Heart right ventricle (tissue), 16 donors: ENCODE results near the gene EPN2. TPM values are rescaled to one million over a fixed set of nuclear protein-coding genes. Genes with fewer than 3 reads are reported as not detected.

Source experiments
- ATAC-seq, 8 donors: fragments of 200-7000 bp; cut with Tn5 transposase; one replicate each; pipeline ENCODE4 v1.9.1; 2020; ENCODE audit warnings: mild to moderate bottlenecking in 8 of 8, moderate library complexity in 8 of 8, moderate number of reproducible peaks in 1 of 8
- DNase-seq, 2 donors: peaks; one replicate each; pipeline ENCODE4 v3.0.0-alpha.2; 2020
- H3K27ac ChIP-seq, 10 donors: fragments of 200-600 bp; sonication (generic) in 2 of 10; one replicate each; pipeline versions ENCODE4 v1.5.0 to v1.8.0; 2020 to 2022; ENCODE audit warnings: mild to moderate bottlenecking in 3 of 10
- H3K27me3 ChIP-seq, 7 donors: fragments of 200-600 bp; one replicate each; pipeline ENCODE4 v1.8.0; 2021 to 2022; ENCODE audit warnings: mild to moderate bottlenecking in 2 of 7
- H3K36me3 ChIP-seq, 9 donors: fragments of 200-600 bp; sonication (generic) in 1 of 9; one replicate each; pipeline versions ENCODE4 v1.5.0 to v1.8.0; 2020 to 2022; ENCODE audit warnings: mild to moderate bottlenecking in 2 of 9
- H3K4me1 ChIP-seq, 9 donors: fragments of 200-600 bp; sonication (generic) in 1 of 9; one replicate each; pipeline versions ENCODE4 v1.5.0 to v1.8.0; 2020 to 2022; ENCODE audit warnings: mild to moderate bottlenecking in 4 of 9
- H3K4me3 ChIP-seq, 10 donors: fragments of 200-600 bp; sonication (generic) in 2 of 10; one replicate each; pipeline versions ENCODE4 v1.5.0 to v1.8.0; 2020 to 2022; ENCODE audit warnings: mild to moderate bottlenecking in 7 of 10, moderate library complexity in 2 of 10
- H3K9me3 ChIP-seq, 11 donors: fragments of 200-600 bp in 10 of 11; sonication (generic) in 2 of 11; one replicate each; pipeline versions ENCODE4 v1.5.0 to v1.8.0; 2013 to 2022; ENCODE audit warnings: mild to moderate bottlenecking in 2 of 11, control low read depth in 1 of 11, moderate library complexity in 1 of 11
- CTCF ChIP-seq, 9 donors: fragments of 200-600 bp; sonication (generic) in 2 of 9; IDR thresholded peaks; one replicate each; pipeline versions ENCODE4 v1.5.0 to v1.8.0; 2021 to 2022; ENCODE audit warnings: antibody characterized with exemption in 9 of 9, mild to moderate bottlenecking in 5 of 9, moderate library complexity in 1 of 9
- WGBS, 2 donors: extraction: QIAGEN DNeasy Blood & Tissue Kit; methylation state at CpG; one replicate each; pipeline ENCODE4 v1.1.7; 2013; ENCODE audit warnings: inconsistent platforms in 1 of 2; 5-methylcytosine and 5-hydroxymethylcytosine counted together
- intact Hi-C, 10 donors: fragments of 100-400 bp; cut with DNase I; formaldehyde crosslinking; loops; one replicate each; pipeline versions ENCODE4 v1.11.1 to v1.14.2; 2022
- polyA plus RNA-seq, 2 donors: library from polyadenylated mRNA; stranded (reverse); fragments of 200-250 nt; gene quantifications; one replicate each; pipeline ENCODE4 v1.2.3, GENCODE V29; 2013
- total RNA-seq, 10 donors: library from RNA; stranded (reverse); fragmentation: NEBNext Ultra II Directional in 3 of 10; extraction: Animal tissue kit (Norgen Biotek cat#: 25700) in 3 of 10; gene quantifications; one replicate each; pipeline versions ENCODE4 v1.2.1 to v1.2.4, GENCODE V29; 2021 to 2023
- donor health status: Arrhythmogenic right ventricular cardiomyopathy.
- donor health status: ischemic (EF 13 %, LVEDD 7.1; RV severe dilation, severe dysfunction).
- donor health status: healthy with polysubstance abuse.
- donor health status: DM: no; HTN: yes; CAD: no.
- donor health status: DM: no; HTN: no; CAD: no.
- donor health status: ischemic (EF 25% LVEDD 6.9; RV normal size, moderate dysfunction).
- donor health status: ischemic (EF 25% LVEDD 5.7; RV mildly dilated, moderate dysfunction).
- donor health status: healthy.
- donor health status: DM: yes; HTN: yes; CAD: no.
- donor health status: Ischemic cardiomyopathy.
- donor health status: ischemic (EF 35%, LVEDD 5.7; RV mildly dilated, moderate dysfunction).
- donor health status: nonischemic (EF 11% LVEDD 7.7; RV severe dilation, severe dysfunction).
- donor health status: DM: yes; HTN: yes; CAD: no.
- donor health status: PGD.
- donor health status: ischemic (EF 29% LVEDD 5.4; RV normal size, mild dysfunction).
- donor health status: nonischemic (EF 23%, LVEDD 6.1; RV moderate dilation, normal function).

The EPN2 gene
- total and polyA plus RNA-seq, 12 donors: 20.0 to 83.1 (median 54.9) TPM

GRCh38 chr17:19364699-19365498 is 127.7 kb downstream of the EPN2 start:
- Histone ChIP-seq H3K4me1 (peaks cover 0 to 34% (median 17%) of the 10 kb centered on the region in 9 donors), H3K36me3 (no peaks in the 10 kb centered on the region), H3K27me3 (no peaks in the 10 kb centered on the region), H3K27ac (no peak overlapping the region), H3K4me3 (no peak overlapping the region), H3K9me3 (no peaks in the 10 kb centered on the region)
- DNase-seq (no peak), ATAC-seq (no peak)
- no peak for TF ChIP-seq CTCF (IDR thresholded peaks at IDR 0.05)
- 82 to 84% methylated on average over 14 of the region's 14 CpGs for WGBS, 2 donors
- intact Hi-C loops: loop anchor here in 9 of 10 donors (5.0 to 10.0 kb wide), 7 partner anchors 42 to 402 kb away; no protein-coding TSS in a partner anchor

GRCh38 chr17:19365499-19365817 is 128.3 kb downstream of the EPN2 start:
- WGBS, 2 donors: 92 to 95% methylated on average over 4 of the region's 4 CpGs
- no peak for ATAC-seq

GRCh38 chr17:19365833-19366636 is 128.9 kb downstream of the EPN2 start:
- H3K4me3 ChIP-seq: no peak overlapping the region
- no peaks in the 10 kb centered on the region for H3K36me3 ChIP-seq
- H3K27ac ChIP-seq: no peak overlapping the region
- H3K4me1 ChIP-seq: peaks cover 4 to 45% (median 21%) of the 10 kb centered on the region in 9 donors
- WGBS, 2 donors: 89 to 94% methylated on average over 9 of the region's 9 CpGs
- ATAC-seq (no peak), DNase-seq (no peak)
- no peaks in the 10 kb centered on the region for H3K27me3 ChIP-seq
- intact Hi-C loops: loop anchor here in 6 of 10 donors (5.0 to 10.0 kb wide), 5 partner anchors 41 to 401 kb away; no protein-coding TSS in a partner anchor
- TF ChIP-seq CTCF (IDR thresholded peaks at IDR 0.05): no peak
- no peaks in the 10 kb centered on the region for H3K9me3 ChIP-seq

More at GRCh38 chr17:19365499-19365817, 128.3 kb downstream of the EPN2 start:
- Histone ChIP-seq H3K9me3 (no peaks in the 10 kb centered on the region), H3K4me3 (no peak overlapping the region), H3K36me3 (no peaks in the 10 kb centered on the region), H3K27ac (no peak overlapping the region), H3K27me3 (no peaks in the 10 kb centered on the region), H3K4me1 (peaks cover under 1 to 39% (median 21%) of the 10 kb centered on the region in 9 donors)
- no peak for TF ChIP-seq CTCF (IDR thresholded peaks at IDR 0.05)
- DNase-seq: no peak
- intact Hi-C loops: loop anchor here in 6 of 10 donors (5.0 to 10.0 kb wide), 5 partner anchors 42 to 402 kb away; no protein-coding TSS in a partner anchor

- no peaks in the 10 kb centered on the region for H3K27me3 ChIP-seq
- intact Hi-C loops: loop anchor here in 6 of 10 donors (5.0 to 10.0 kb wide), 5 partner anchors 41 to 401 kb away; no protein-coding TSS in a partner anchor
- ATAC-seq: no peak
- no peak overlapping the region for H3K4me3 ChIP-seq
- no peaks in the 10 kb centered on the region for H3K36me3 ChIP-seq
- no peak for DNase-seq
- TF ChIP-seq CTCF (IDR thresholded peaks at IDR 0.05): no peak
- H3K27ac ChIP-seq: no peak overlapping the region
- WGBS, 2 donors: 93 to 97% methylated on average over 5 of the region's 5 CpGs
- H3K9me3 ChIP-seq: no peaks in the 10 kb centered on the region
- H3K4me1 ChIP-seq: peaks cover 4 to 50% (median 24%) of the 10 kb centered on the region in 9 donors
Measured at GRCh38 chr17:19366637-19366972, 129.4 kb downstream of the EPN2 start.
